HTERT RPE-1 (cell line): ENCODE measurements around the gene GP1BA.

Experiments used
- in situ Hi-C: fragments of 300-500 bp; cut with MboI; formaldehyde crosslinking; loops from 4 replicates; pipeline ENCODE4 v1.14.3; 2020; ENCODE audit warnings: low sequenced_read_pairs

The GP1BA gene

GRCh38 chr17:4949321-4950074 is 17.4 kb downstream of the GP1BA start:
- in situ Hi-C loops, result no loop called here

- in situ Hi-C loops, result no loop called here
These were observed 18.1 kb downstream of the GP1BA start for GRCh38 chr17:4950075-4950745.

- in situ Hi-C loops, result no loop called here
These were observed 18.7 kb downstream of the GP1BA start, which contains the start of gene ENO3 for GRCh38 chr17:4950746-4951204. TSS of gene ENO3 (plus strand) at chr17:4951119. CDS start at chr17:4951830, 711 bp downstream.

- in situ Hi-C loops, result no loop called here
These were observed 19.4 kb downstream of the GP1BA start for GRCh38 chr17:4951486-4951885.

- in situ Hi-C loops, result no loop called here
These were observed 21.4 kb downstream of the GP1BA start for GRCh38 chr17:4953451-4953961.

GRCh38 chr17:4955091-4955490 is 23.0 kb downstream of the GP1BA start:
- in situ Hi-C loops, result no loop called here

GRCh38 chr17:4956493-4957061 is 24.5 kb downstream of the GP1BA start:
- in situ Hi-C loops, result no loop called here

- in situ Hi-C loops, result no loop called here
These were observed 26.0 kb downstream of the GP1BA start for GRCh38 chr17:4958102-4958501.

- in situ Hi-C loops, result no loop called here
These were observed 27.3 kb downstream of the GP1BA start for GRCh38 chr17:4959261-4959965.

GRCh38 chr17:4960279-4960922 is 28.3 kb downstream of the GP1BA start:
- in situ Hi-C loops, result no loop called here

- in situ Hi-C loops, result no loop called here
These were observed 33.4 kb downstream of the GP1BA start for GRCh38 chr17:4965311-4965986.

GRCh38 chr17:4966844-4967538 is 34.9 kb downstream of the GP1BA start:
- in situ Hi-C loops, result no loop called here

GRCh38 chr17:4967539-4968485 is 35.7 kb downstream of the GP1BA start, which contains the start of gene SPAG7:
TSS of gene SPAG7 (minus strand) at chr17:4967817. CDS start at chr17:4967804, 13 bp downstream.
- in situ Hi-C loops, result no loop called here

- in situ Hi-C loops, result no loop called here
These were observed 36.5 kb downstream of the GP1BA start for GRCh38 chr17:4968486-4969046.

GRCh38 chr17:4969047-4969550 is 37.0 kb downstream of the GP1BA start:
- in situ Hi-C loops, result no loop called here

GRCh38 chr17:4969551-4970173 is 37.6 kb downstream of the GP1BA start:
- in situ Hi-C loops, result no loop called here

- in situ Hi-C loops, result no loop called here
These were observed 38.2 kb downstream of the GP1BA start for GRCh38 chr17:4970273-4970672.
